Uterus (tissue), 2 donors: Measurements from ENCODE around the gene POLD1.

Source experiments
- POLR2A ChIP-seq, 2 donors: fragments of 450-650 bp; IDR thresholded peaks; one replicate each; pipeline ENCODE4 v1.6.1; 2016; ENCODE audit warnings: antibody characterized with exemption in 2 of 2, mild to moderate bottlenecking in 1 of 2, moderate library complexity in 1 of 2
- TF ChIP-seq, protein P1 (sequence below), 4 experiments: fragments of 200-600 bp in 2 of 4; fragments of 450-650 bp in 2 of 4; sonication (generic) in 2 of 4; IDR thresholded peaks; one replicate each; pipeline ENCODE4 v1.5.1; 2016 to 2019; ENCODE audit warnings: antibody characterized with exemption in 4 of 4, mild to moderate bottlenecking in 2 of 4, moderate library complexity in 1 of 4

DNA sequence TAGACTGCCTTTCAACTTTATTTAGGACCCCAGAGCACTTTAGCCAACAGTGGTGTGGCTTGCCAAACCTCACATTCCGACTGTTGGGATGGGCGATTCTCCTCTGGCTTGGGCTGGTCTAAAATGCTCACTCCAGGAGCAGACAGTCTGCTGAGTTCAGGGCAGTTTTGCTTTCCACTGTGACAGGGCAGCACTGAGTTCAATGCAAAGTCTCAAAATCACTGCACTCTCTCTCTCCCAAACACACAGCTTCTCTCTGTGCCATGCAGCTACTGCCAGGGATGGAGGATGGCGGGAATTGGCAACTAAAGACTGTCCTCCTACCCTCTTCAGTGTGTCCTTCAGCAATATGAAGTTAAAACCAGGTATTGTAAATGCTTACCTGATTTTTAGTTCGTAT lies 31.9 kb upstream of the POLD1 start:
- TF ChIP-seq, protein P1, sequence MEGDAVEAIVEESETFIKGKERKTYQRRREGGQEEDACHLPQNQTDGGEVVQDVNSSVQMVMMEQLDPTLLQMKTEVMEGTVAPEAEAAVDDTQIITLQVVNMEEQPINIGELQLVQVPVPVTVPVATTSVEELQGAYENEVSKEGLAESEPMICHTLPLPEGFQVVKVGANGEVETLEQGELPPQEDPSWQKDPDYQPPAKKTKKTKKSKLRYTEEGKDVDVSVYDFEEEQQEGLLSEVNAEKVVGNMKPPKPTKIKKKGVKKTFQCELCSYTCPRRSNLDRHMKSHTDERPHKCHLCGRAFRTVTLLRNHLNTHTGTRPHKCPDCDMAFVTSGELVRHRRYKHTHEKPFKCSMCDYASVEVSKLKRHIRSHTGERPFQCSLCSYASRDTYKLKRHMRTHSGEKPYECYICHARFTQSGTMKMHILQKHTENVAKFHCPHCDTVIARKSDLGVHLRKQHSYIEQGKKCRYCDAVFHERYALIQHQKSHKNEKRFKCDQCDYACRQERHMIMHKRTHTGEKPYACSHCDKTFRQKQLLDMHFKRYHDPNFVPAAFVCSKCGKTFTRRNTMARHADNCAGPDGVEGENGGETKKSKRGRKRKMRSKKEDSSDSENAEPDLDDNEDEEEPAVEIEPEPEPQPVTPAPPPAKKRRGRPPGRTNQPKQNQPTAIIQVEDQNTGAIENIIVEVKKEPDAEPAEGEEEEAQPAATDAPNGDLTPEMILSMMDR (IDR thresholded peaks at IDR 0.05), result no peak
- TF ChIP-seq POLR2A (IDR thresholded peaks at IDR 0.05), result no peak
